PC-9 (cell line): ENCODE measurements around the gene ORAI3. TPM values are rescaled to one million over a fixed set of nuclear protein-coding genes. Genes with fewer than 3 reads are reported as not detected.

Source experiments
- BruUV-seq: library from RNA; stranded (reverse); fragments of 400-500 nt; replicated peaks from 2 replicates; lab custom pipeline; 2021; lab: Mats Ljungman, UMichigan
- CTCF ChIA-PET: fragments of 300-600 bp; sonication (Branson Sonifier 250); formaldehyde crosslinking; loops from one replicate; lab custom pipeline; 2022; ENCODE audit warnings: antibody characterized with exemption; lab: Charles Lee
- POLR2A ChIA-PET: fragments of 300-600 bp; sonication (Branson Sonifier 250); formaldehyde crosslinking; loops from one replicate; lab custom pipeline; 2022; ENCODE audit warnings: antibody characterized with exemption; ENCODE audit not compliant: unreplicated experiment; lab: Charles Lee
- DNase-seq, 2 experiments: peaks; one replicate each; pipeline versions ENCODE4 v3.0.0 to v3.0.0-alpha.2; 2015 to 2022; ENCODE audit warnings: mixed read lengths in 1 of 2
- H2AFZ ChIP-seq: fragments of 200-600 bp; sonication (generic); 2 replicates; pipeline ENCODE4 v1.8.1; 2017; ENCODE audit warnings: antibody characterized with exemption
- H3F3A ChIP-seq: fragments of 200-600 bp; sonication (generic); 2 replicates; pipeline ENCODE4 v1.8.1; 2017; ENCODE audit warnings: antibody characterized with exemption, mild to moderate bottlenecking, low read depth; ENCODE audit not compliant: insufficient read depth
- H3K27ac ChIP-seq: fragments of 200-600 bp; sonication (generic); 2 replicates; pipeline ENCODE4 v1.6.1; 2016; ENCODE audit warnings: mixed run types
- H3K27me3 ChIP-seq: fragments of 200-600 bp; sonication (generic); 2 replicates; pipeline ENCODE4 v1.6.1; 2016; ENCODE audit warnings: low read depth, mixed run types; ENCODE audit not compliant: insufficient read depth
- H3K36me3 ChIP-seq: fragments of 200-600 bp; sonication (generic); 2 replicates; pipeline ENCODE4 v1.6.1; 2016; ENCODE audit warnings: low read depth, mixed run types
- H3K4me1 ChIP-seq: fragments of 200-600 bp; sonication (generic); replicated peaks from 2 replicates; pipeline ENCODE4 v1.6.1; 2016; ENCODE audit warnings: mixed run types; ENCODE audit not compliant: insufficient read depth
- H3K4me2 ChIP-seq: fragments of 200-600 bp; sonication (generic); 2 replicates; pipeline ENCODE4 v1.6.1; 2017; ENCODE audit warnings: mixed run types
- H3K4me3 ChIP-seq: fragments of 200-600 bp; sonication (generic); 2 replicates; pipeline ENCODE4 v1.6.1; 2016; ENCODE audit warnings: mixed run types
- H3K79me2 ChIP-seq: fragments of 200-600 bp; sonication (generic); 2 replicates; pipeline ENCODE4 v1.6.1; 2017; ENCODE audit warnings: low read depth, mixed run types
- H3K9me2 ChIP-seq: fragments of 200-600 bp; sonication (generic); 2 replicates; pipeline ENCODE4 v1.8.1; 2017; ENCODE audit warnings: mild to moderate bottlenecking; ENCODE audit not compliant: insufficient read depth
- H3K9me3 ChIP-seq: fragments of 200-600 bp; sonication (generic); 2 replicates; pipeline ENCODE4 v1.8.1; 2016; ENCODE audit warnings: low read depth; ENCODE audit not compliant: insufficient read depth
- H4K20me1 ChIP-seq: fragments of 200-600 bp; sonication (generic); 2 replicates; pipeline ENCODE4 v1.8.1; 2017; ENCODE audit not compliant: insufficient read depth
- CTCF ChIP-seq: fragments of 200-600 bp; sonication (generic); conservative IDR thresholded peaks from 2 replicates; pipeline ENCODE4 v1.6.1; 2017; ENCODE audit warnings: mixed run types, antibody characterized with exemption, mild to moderate bottlenecking, moderate library complexity
- EZH2 ChIP-seq: fragments of 200-600 bp; sonication (generic); IDR thresholded peaks from 2 replicates; pipeline ENCODE4 v1.8.0; 2017; ENCODE audit warnings: antibody characterized with exemption, low read depth
- intact Hi-C: fragments of 100-400 bp; cut with micrococcal nuclease; formaldehyde crosslinking; loops from one replicate; pipeline ENCODE4 v1.10.0; 2022; ENCODE audit not compliant: unreplicated experiment
- total RNA-seq: library from RNA; stranded (reverse); gene quantifications from 2 replicates; pipeline ENCODE4 v1.2.3, GENCODE V29; 2021

Gene ORAI3
- total RNA-seq, 1 experiment from 2014 or later = 43.5 TPM

GRCh38 chr16:30984669-30985400 is 36.0 kb downstream of the ORAI3 start, which contains the start of gene HSD3B7:
Gene HSD3B7, plus strand, starts transcription at chr16:30985207. Its CDS starts 452 bp downstream, at chr16:30985659.
- H3K36me3 ChIP-seq = peaks cover 7% of the 10 kb centered on the region; the same call in 1 of the 2 replicates
- TF ChIP-seq EZH2 (no peak), CTCF (peak; percentile 97)
- H3K27ac ChIP-seq = no peak within 1 kb of the TSS
- H3K9me2 ChIP-seq = no peaks in the 10 kb centered on the region
- no peaks in the 10 kb centered on the region; the same call in 1 of the 2 replicates for H3K4me1 ChIP-seq
- H3K9me3 ChIP-seq = no peaks in the 10 kb centered on the region
- H3K79me2 ChIP-seq = no peaks in the 10 kb centered on the region
- intact Hi-C loops = loop anchor here (1.0 to 5.0 kb wide), 11 partner anchors 48 to 883 kb away; partner anchors contain the start of genes STX4, VKORC1, ZNF646 and ZNF668
- H3K4me3 ChIP-seq = peak within 1 kb of the TSS; percentile 45; the same call in 1 of the 2 replicates
- H3F3A ChIP-seq = peaks cover 25% of the 10 kb centered on the region; the same call in 1 of the 2 replicates
- peak within 1 kb of the TSS; percentile 71 for H3K4me2 ChIP-seq
- BruUV-seq = no TSS peak
- peak; percentile 59 to 95 for DNase-seq
- peak within 1 kb of the TSS; percentile 63 for H2AFZ ChIP-seq
- ChIA-PET CTCF (interaction anchor here (0.5 to 2.5 kb wide), 18 partner anchors 14 to 476 kb away, joined by 3 to 33 read pairs (median 4); partner anchors contain the start of genes KAT8, VKORC1, ZNF646 and ZNF668), POLR2A (interaction anchor here (0.6 to 2.2 kb wide), 4 partner anchors 157 to 424 kb away, joined by 3 to 34 read pairs (median 5); no protein-coding TSS in a partner anchor)
- no peaks in the 10 kb centered on the region for H3K27me3 ChIP-seq
- no peaks in the 10 kb centered on the region; the same call in 1 of the 2 replicates for H4K20me1 ChIP-seq

- no peaks in the 10 kb centered on the region; the same call in 1 of the 2 replicates for H4K20me1 ChIP-seq
- no peaks in the 10 kb centered on the region for H3K9me3 ChIP-seq
- H3K4me1 ChIP-seq = no peaks in the 10 kb centered on the region; the same call in 1 of the 2 replicates
- peak overlapping the region; percentile 45; the same call in 1 of the 2 replicates for H3K4me3 ChIP-seq
- peak; percentile 56 to 93 for DNase-seq
- ChIA-PET CTCF (interaction anchor here (0.5 to 2.5 kb wide), 18 partner anchors 11 to 475 kb away, joined by 3 to 33 read pairs (median 4); partner anchors contain the start of genes KAT8, VKORC1, ZNF646 and ZNF668), POLR2A (interaction anchor here (0.5 to 2.2 kb wide), 9 partner anchors 96 to 717 kb away, joined by 3 to 34 read pairs (median 4); partner anchors contain the start of gene FUS)
- H3K27me3 ChIP-seq = no peaks in the 10 kb centered on the region
- TF ChIP-seq CTCF = no peak
- TF ChIP-seq EZH2 = no peak
- peak overlapping the region; percentile 63 for H2AFZ ChIP-seq
- no peaks in the 10 kb centered on the region for H3K9me2 ChIP-seq
- peaks cover 7% of the 10 kb centered on the region; the same call in 1 of the 2 replicates for H3K36me3 ChIP-seq
- H3K27ac ChIP-seq = no peak overlapping the region
- H3F3A ChIP-seq = peaks cover 25% of the 10 kb centered on the region; the same call in 1 of the 2 replicates
- peak overlapping the region; percentile 71 for H3K4me2 ChIP-seq
- intact Hi-C loops = loop anchor here (1.0 to 5.0 kb wide), 11 partner anchors 48 to 883 kb away; partner anchors contain the start of genes STX4, VKORC1, ZNF646 and ZNF668
- no peaks in the 10 kb centered on the region for H3K79me2 ChIP-seq
- TSS peak; percentile 12 for BruUV-seq
Measured at GRCh38 chr16:30985401-30986128, 36.7 kb downstream of the ORAI3 start.
